A673 (cell line): ENCODE measurements around the gene SUCLG1. TPM values are rescaled to one million over a fixed set of nuclear protein-coding genes. Genes with fewer than 3 reads are reported as not detected.

Source experiments
- BruUV-seq: library from RNA; stranded (reverse); fragments of 400-500 nt; replicated peaks from 2 replicates; lab custom pipeline; 2021; lab: Mats Ljungman, UMichigan
- CTCF ChIA-PET: fragments of 300-600 bp; sonication (Branson Sonifier 250); formaldehyde crosslinking; loops from one replicate; lab custom pipeline; 2022; ENCODE audit warnings: antibody characterized with exemption; lab: Charles Lee
- POLR2A ChIA-PET: fragments of 300-600 bp; sonication (Branson Sonifier 250); formaldehyde crosslinking; loops from one replicate; lab custom pipeline; 2022; ENCODE audit warnings: antibody characterized with exemption; ENCODE audit not compliant: low non-redundant PET; lab: Charles Lee
- DNase-seq: peaks from one replicate; pipeline ENCODE4 v3.0.0-alpha.2; 2015; ENCODE audit warnings: low spot score
- H3K27ac ChIP-seq: fragments of 200-600 bp; sonication (generic); 2 replicates; pipeline ENCODE4 v1.5.1; 2016; ENCODE audit warnings: mixed run types, low read depth, mild to moderate bottlenecking, mixed read lengths, antibody characterized with exemption, low read length; ENCODE audit not compliant: poor library complexity, severe bottlenecking
- H3K27me3 ChIP-seq: fragments of 200-600 bp; sonication (generic); replicated peaks from 2 replicates; pipeline ENCODE4 v1.6.1; 2017; ENCODE audit warnings: mixed run types, low read depth, mild to moderate bottlenecking, mixed read lengths, antibody characterized with exemption, low read length; ENCODE audit not compliant: insufficient read depth, poor library complexity
- H3K36me3 ChIP-seq: fragments of 200-600 bp; sonication (generic); 2 replicates; pipeline ENCODE4 v1.6.1; 2016; ENCODE audit warnings: mixed run types, mild to moderate bottlenecking, mixed read lengths, antibody characterized with exemption, low read length; ENCODE audit not compliant: insufficient read depth, poor library complexity, severe bottlenecking
- H3K4me1 ChIP-seq: fragments of 200-600 bp; sonication (generic); 2 replicates; pipeline ENCODE4 v1.6.1; 2017; ENCODE audit warnings: mixed run types, mild to moderate bottlenecking, mixed read lengths, antibody characterized with exemption, low read length; ENCODE audit not compliant: insufficient read depth, poor library complexity, severe bottlenecking
- H3K4me3 ChIP-seq: fragments of 200-600 bp; sonication (generic); 2 replicates; pipeline ENCODE4 v1.5.1; 2016; ENCODE audit warnings: low read depth, mixed run types, mild to moderate bottlenecking, mixed read lengths, low read length; ENCODE audit not compliant: poor library complexity, severe bottlenecking
- H3K9me3 ChIP-seq: fragments of 200-600 bp; sonication (generic); 2 replicates; pipeline ENCODE4 v1.6.1; 2016; ENCODE audit warnings: mixed run types, low read depth, mild to moderate bottlenecking, mixed read lengths, antibody characterized with exemption, low read length; ENCODE audit not compliant: poor library complexity, severe bottlenecking
- CTCF ChIP-seq: fragments of 300-800, 200-600 bp; sonication (generic); conservative IDR thresholded peaks from 2 replicates; pipeline ENCODE4 v1.5.1; 2017; ENCODE audit warnings: low read depth, mild to moderate bottlenecking, antibody characterized with exemption, low read length, moderate library complexity, mixed read lengths
- EZH2 ChIP-seq: fragments of 200-600 bp; sonication (generic); IDR thresholded peaks from 2 replicates; pipeline ENCODE4 v1.6.1; 2017; ENCODE audit warnings: borderline replicate concordance, low read depth, mild to moderate bottlenecking, mixed read lengths, antibody characterized with exemption, low read length; ENCODE audit not compliant: poor library complexity, severe bottlenecking
- intact Hi-C: fragments of 100-400 bp; cut with micrococcal nuclease; formaldehyde crosslinking; loops from one replicate; pipeline ENCODE4 v1.10.0; 2022; ENCODE audit not compliant: unreplicated experiment
- total RNA-seq: library from RNA; stranded (reverse); gene quantifications from 2 replicates; pipeline ENCODE4 v1.2.3, GENCODE V29; 2021

SUCLG1 gene
- total RNA-seq, 1 experiment from 2014 or later = 88.1 TPM

- no peaks in the 10 kb centered on the region for H3K9me3 ChIP-seq
- peak; percentile 84 for DNase-seq
- ChIA-PET CTCF (no interaction called here), POLR2A (no interaction called here)
- intact Hi-C loops = no loop called here
- TF ChIP-seq CTCF (no peak), EZH2 (no peak)
- peaks cover 40% of the 10 kb centered on the region for H3K27me3 ChIP-seq
- H3K4me3 ChIP-seq = no peak overlapping the region
- H3K36me3 ChIP-seq = no peaks in the 10 kb centered on the region
- no TSS peak for BruUV-seq
- H3K4me1 ChIP-seq = peaks cover 17% of the 10 kb centered on the region
- H3K27ac ChIP-seq = no peak overlapping the region
Observed at GRCh38 chr2:84386336-84387040, 72.6 kb downstream of the SUCLG1 start.

- CTCF ChIA-PET = no interaction called here
- intact Hi-C loops = no loop called here
- no peak for TF ChIP-seq EZH2
- no peak for TF ChIP-seq CTCF
- no peaks in the 10 kb centered on the region for H3K36me3 ChIP-seq
- no peak overlapping the region for H3K27ac ChIP-seq
- no TSS peak for BruUV-seq
- POLR2A ChIA-PET = no interaction called here
- no peak for DNase-seq
- peaks cover 37% of the 10 kb centered on the region for H3K27me3 ChIP-seq
- no peak overlapping the region for H3K4me3 ChIP-seq
- H3K4me1 ChIP-seq = peaks cover 17% of the 10 kb centered on the region
- no peaks in the 10 kb centered on the region for H3K9me3 ChIP-seq
Observed at GRCh38 chr2:84383271-84383670, 75.8 kb downstream of the SUCLG1 start.

DNA sequence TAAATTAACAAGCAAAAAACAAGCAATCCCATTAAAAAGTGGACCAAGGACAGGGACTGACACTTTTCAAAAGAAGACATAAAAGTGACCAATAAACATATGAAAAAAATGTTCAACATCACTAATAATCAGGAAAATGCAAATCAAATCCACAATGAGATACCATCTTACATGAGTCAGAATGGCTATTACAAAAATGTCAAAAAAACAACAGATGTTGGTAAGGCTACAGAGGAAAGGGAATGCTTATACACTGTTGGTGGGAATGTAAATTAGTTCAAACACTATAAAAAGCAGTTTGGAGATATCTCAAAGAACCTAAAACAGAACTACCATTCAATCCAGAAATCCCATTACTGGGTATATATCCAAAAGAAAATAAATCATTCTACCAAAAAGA is 78.2 kb downstream of the SUCLG1 start:
- no TSS peak for BruUV-seq

GRCh38 chr2:84378960-84379359 is 80.1 kb downstream of the SUCLG1 start:
- ChIA-PET POLR2A (no interaction called here), CTCF (no interaction called here)
- H3K27me3 ChIP-seq = peaks cover 36% of the 10 kb centered on the region
- no peaks in the 10 kb centered on the region for H3K9me3 ChIP-seq
- H3K4me1 ChIP-seq = no peaks in the 10 kb centered on the region
- no TSS peak for BruUV-seq
- H3K27ac ChIP-seq = no peak overlapping the region
- TF ChIP-seq EZH2 (no peak), CTCF (no peak)
- no peak overlapping the region for H3K4me3 ChIP-seq
- intact Hi-C loops = no loop called here
- no peak for DNase-seq
- H3K36me3 ChIP-seq = no peaks in the 10 kb centered on the region

More for the DNA sequence above, 78.2 kb downstream of the SUCLG1 start:
- POLR2A ChIA-PET = no interaction called here
- H3K27me3 ChIP-seq = peaks cover 37% of the 10 kb centered on the region
- no peaks in the 10 kb centered on the region for H3K9me3 ChIP-seq
- H3K27ac ChIP-seq = no peak overlapping the region
- DNase-seq = no peak
- no peak overlapping the region for H3K4me3 ChIP-seq
- peaks cover 2% of the 10 kb centered on the region for H3K4me1 ChIP-seq
- no peak for TF ChIP-seq EZH2
- intact Hi-C loops = no loop called here
- H3K36me3 ChIP-seq = no peaks in the 10 kb centered on the region
- CTCF ChIA-PET = no interaction called here
